T-helper 2 cell treated with Interferon-gamma antibody and Interleukin-4, amounts not matched to agents 5 μg/mL and 100 μg/mL, for 36 hours (primary cell): ENCODE data around the gene RPH3AL.

Experiments used
- DNase-seq: peaks from one replicate; pipeline ENCODE4 v3.0.0; 2021; ENCODE audit warnings: low spot score
- H3K27ac Mint-ChIP-seq: one replicate; pipeline ENCODE4 v1.8.0; 2021; ENCODE audit warnings: mild to moderate bottlenecking, mixed read lengths
- H3K27me3 Mint-ChIP-seq: one replicate; pipeline ENCODE4 v1.8.0; 2021; ENCODE audit warnings: low read depth, mixed read lengths
- H3K36me3 Mint-ChIP-seq: one replicate; pipeline ENCODE4 v1.8.0; 2021; ENCODE audit warnings: low read depth, mixed read lengths
- H3K4me1 Mint-ChIP-seq: one replicate; pipeline ENCODE4 v1.8.0; 2021; ENCODE audit warnings: low read depth, mixed read lengths
- H3K4me3 Mint-ChIP-seq: one replicate; pipeline ENCODE4 v1.8.0; 2022; ENCODE audit warnings: mild to moderate bottlenecking, moderate library complexity, mixed read lengths
- H3K9me3 Mint-ChIP-seq: one replicate; pipeline ENCODE4 v1.8.0; 2021; ENCODE audit warnings: mixed read lengths

Gene RPH3AL

GRCh38 chr17:291587-291986, 61.0 kb downstream of the RPH3AL start:
- no peaks in the 10 kb centered on the region for H3K27me3 Mint-ChIP-seq
- no peaks in the 10 kb centered on the region for H3K36me3 Mint-ChIP-seq
- H3K27ac Mint-ChIP-seq, result no peak overlapping the region
- H3K4me1 Mint-ChIP-seq, result no peaks in the 10 kb centered on the region
- DNase-seq, result no peak
- H3K9me3 Mint-ChIP-seq, result no peaks in the 10 kb centered on the region
- H3K4me3 Mint-ChIP-seq, result no peak overlapping the region

GRCh38 chr17:290626-291025, 62.0 kb downstream of the RPH3AL start:
- no peaks in the 10 kb centered on the region for H3K36me3 Mint-ChIP-seq
- H3K9me3 Mint-ChIP-seq, result no peaks in the 10 kb centered on the region
- no peaks in the 10 kb centered on the region for H3K27me3 Mint-ChIP-seq
- no peaks in the 10 kb centered on the region for H3K4me1 Mint-ChIP-seq
- no peak for DNase-seq
- H3K27ac Mint-ChIP-seq, result no peak overlapping the region
- H3K4me3 Mint-ChIP-seq, result no peak overlapping the region

DNA sequence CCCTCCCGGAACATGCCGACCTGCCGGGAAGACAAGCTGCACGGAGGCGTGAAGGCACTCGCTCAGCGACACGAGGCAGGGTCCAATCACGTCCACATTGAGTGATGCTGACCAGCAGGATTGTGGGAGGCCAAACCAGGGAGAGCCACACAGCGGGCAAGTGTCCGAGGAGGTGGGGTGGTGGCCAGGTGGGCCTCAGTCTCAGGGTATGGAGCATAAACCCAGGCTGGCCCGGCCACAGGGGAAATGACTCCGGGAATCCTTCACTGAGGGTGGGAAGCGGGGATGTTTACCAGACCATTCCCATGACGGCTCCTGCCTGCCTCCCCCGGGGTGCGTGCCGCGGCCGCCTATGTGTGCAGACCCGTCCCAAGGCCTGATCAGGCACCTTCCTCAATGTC, 62.5 kb downstream of the RPH3AL start:
- no peaks in the 10 kb centered on the region for H3K27me3 Mint-ChIP-seq

GRCh38 chr17:289409-289808, 63.2 kb downstream of the RPH3AL start:
- no peak overlapping the region for H3K4me3 Mint-ChIP-seq
- no peaks in the 10 kb centered on the region for H3K36me3 Mint-ChIP-seq
- no peak for DNase-seq

More for the DNA sequence above, 62.5 kb downstream of the RPH3AL start:
- Mint-ChIP-seq H3K27ac (no peak overlapping the region), H3K4me3 (no peak overlapping the region), H3K36me3 (no peaks in the 10 kb centered on the region), H3K4me1 (no peaks in the 10 kb centered on the region), H3K9me3 (no peaks in the 10 kb centered on the region)
- DNase-seq, result no peak

GRCh38 chr17:288802-289356, 63.7 kb downstream of the RPH3AL start:
- Mint-ChIP-seq H3K4me1 (no peaks in the 10 kb centered on the region), H3K27me3 (no peaks in the 10 kb centered on the region), H3K4me3 (no peak overlapping the region), H3K9me3 (no peaks in the 10 kb centered on the region), H3K36me3 (no peaks in the 10 kb centered on the region), H3K27ac (no peak overlapping the region)
- no peak for DNase-seq

More at GRCh38 chr17:289409-289808, 63.2 kb downstream of the RPH3AL start:
- no peaks in the 10 kb centered on the region for H3K27me3 Mint-ChIP-seq
- H3K4me1 Mint-ChIP-seq, result no peaks in the 10 kb centered on the region
- H3K9me3 Mint-ChIP-seq, result no peaks in the 10 kb centered on the region
- no peak overlapping the region for H3K27ac Mint-ChIP-seq

- H3K27me3 Mint-ChIP-seq, result no peaks in the 10 kb centered on the region
- DNase-seq, result no peak
- no peak overlapping the region for H3K4me3 Mint-ChIP-seq
- no peak overlapping the region for H3K27ac Mint-ChIP-seq
- no peaks in the 10 kb centered on the region for H3K4me1 Mint-ChIP-seq
- no peaks in the 10 kb centered on the region for H3K9me3 Mint-ChIP-seq
- no peaks in the 10 kb centered on the region for H3K36me3 Mint-ChIP-seq
Observed at GRCh38 chr17:286571-286970, 66.0 kb downstream of the RPH3AL start.

- no peaks in the 10 kb centered on the region for H3K27me3 Mint-ChIP-seq
- no peaks in the 10 kb centered on the region for H3K9me3 Mint-ChIP-seq
- DNase-seq, result no peak
Observed at GRCh38 chr17:285751-286422, 66.7 kb downstream of the RPH3AL start.

DNA sequence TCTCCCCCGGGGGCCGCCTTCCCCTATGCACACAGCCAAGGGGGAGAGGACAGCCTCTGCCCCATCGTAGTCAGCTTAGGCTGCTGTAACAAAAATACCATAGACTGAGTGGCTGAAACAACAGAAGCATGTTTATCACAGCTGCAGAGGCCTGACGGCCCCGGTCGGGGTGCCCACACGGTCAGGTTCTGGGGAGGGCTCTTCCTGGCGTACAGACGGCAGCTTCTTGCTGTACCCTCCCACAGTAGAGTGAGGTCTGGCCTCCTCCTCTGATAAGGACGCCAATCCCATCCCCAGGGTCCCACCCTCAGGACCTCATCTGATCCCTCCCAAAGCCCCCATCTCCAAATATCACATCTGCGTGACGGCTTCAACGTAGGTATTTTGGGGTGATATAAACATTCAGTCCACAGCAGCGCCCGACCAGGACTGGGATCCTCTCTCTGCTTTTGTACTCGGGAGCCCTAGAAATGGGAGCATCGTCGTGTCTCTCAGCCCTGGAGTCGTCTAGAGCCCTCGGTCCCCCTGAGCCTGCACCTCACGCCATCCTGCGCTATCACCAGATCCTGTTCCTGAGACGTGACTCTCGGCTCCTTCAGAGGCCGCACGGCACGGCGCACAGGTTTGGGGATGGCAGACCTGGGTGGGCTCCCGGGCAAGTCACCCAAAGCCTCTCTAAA, 67.8 kb downstream of the RPH3AL start:
- Mint-ChIP-seq H3K4me1 (no peaks in the 10 kb centered on the region), H3K36me3 (no peaks in the 10 kb centered on the region), H3K27ac (no peak overlapping the region), H3K9me3 (no peaks in the 10 kb centered on the region), H3K4me3 (no peak overlapping the region), H3K27me3 (no peaks in the 10 kb centered on the region)
- no peak for DNase-seq

More at GRCh38 chr17:285751-286422, 66.7 kb downstream of the RPH3AL start:
- Mint-ChIP-seq H3K4me1 (no peaks in the 10 kb centered on the region), H3K36me3 (no peaks in the 10 kb centered on the region), H3K27ac (no peak overlapping the region), H3K4me3 (no peak overlapping the region)

GRCh38 chr17:283911-284675, 68.5 kb downstream of the RPH3AL start:
- H3K9me3 Mint-ChIP-seq, result no peaks in the 10 kb centered on the region
- H3K4me3 Mint-ChIP-seq, result no peak overlapping the region
- no peak for DNase-seq
- no peak overlapping the region for H3K27ac Mint-ChIP-seq
- no peaks in the 10 kb centered on the region for H3K27me3 Mint-ChIP-seq
- no peaks in the 10 kb centered on the region for H3K36me3 Mint-ChIP-seq
- H3K4me1 Mint-ChIP-seq, result no peaks in the 10 kb centered on the region

GRCh38 chr17:282912-283882, 69.4 kb downstream of the RPH3AL start:
- DNase-seq, result no peak
- Mint-ChIP-seq H3K27ac (no peak overlapping the region), H3K36me3 (no peaks in the 10 kb centered on the region), H3K4me3 (no peak overlapping the region), H3K9me3 (no peaks in the 10 kb centered on the region), H3K27me3 (no peaks in the 10 kb centered on the region), H3K4me1 (no peaks in the 10 kb centered on the region)

GRCh38 chr17:282000-282911, 70.4 kb downstream of the RPH3AL start:
- no peaks in the 10 kb centered on the region for H3K27me3 Mint-ChIP-seq
- H3K4me1 Mint-ChIP-seq, result no peaks in the 10 kb centered on the region
- DNase-seq, result no peak
- no peaks in the 10 kb centered on the region for H3K9me3 Mint-ChIP-seq
- H3K4me3 Mint-ChIP-seq, result no peak overlapping the region
- no peaks in the 10 kb centered on the region for H3K36me3 Mint-ChIP-seq
- H3K27ac Mint-ChIP-seq, result no peak overlapping the region

- Mint-ChIP-seq H3K9me3 (no peaks in the 10 kb centered on the region), H3K4me3 (no peak overlapping the region), H3K27me3 (no peaks in the 10 kb centered on the region), H3K36me3 (no peaks in the 10 kb centered on the region), H3K4me1 (no peaks in the 10 kb centered on the region), H3K27ac (no peak overlapping the region)
- no peak for DNase-seq
Observed at GRCh38 chr17:281365-281999, 71.1 kb downstream of the RPH3AL start.
